ENCODE data around the gene HERC2.
"Not testable (repeated sequence)": the region's sequence is repeated elsewhere in the genome, so short reads cannot be mapped to it uniquely, and the experiment has no call there.

HERC2 gene

GRCh38 chr15:28196581-28196980, 125.4 kb downstream of the HERC2 start:
- not testable (repeated sequence) for H3K4me3 ChIP-seq (ENCODE audit: low read depth, low read length)

- TF ChIP-seq CTCF (IDR thresholded peaks at IDR 0.05; ENCODE audit: low read depth, low read length) = no peak
- no peak overlapping the region for H3K4me3 ChIP-seq (ENCODE audit: low read depth, low read length)
These were observed 129.2 kb downstream of the HERC2 start for GRCh38 chr15:28192772-28193171.

GRCh38 chr15:28191832-28192231, 130.1 kb downstream of the HERC2 start:
- no peak overlapping the region for H3K4me3 ChIP-seq (ENCODE audit: low read depth, low read length)
- TF ChIP-seq CTCF (IDR thresholded peaks at IDR 0.05; ENCODE audit: low read depth, low read length) = peak; percentile 24; the same call in 1 of the 2 replicates

GRCh38 chr15:28190391-28191174, 131.4 kb downstream of the HERC2 start:
- no peak overlapping the region for H3K4me3 ChIP-seq (ENCODE audit: low read depth, low read length)
- no peak for TF ChIP-seq CTCF (IDR thresholded peaks at IDR 0.05; ENCODE audit: low read depth, low read length)

GRCh38 chr15:28185148-28185895, 136.7 kb downstream of the HERC2 start:
- TF ChIP-seq CTCF (IDR thresholded peaks at IDR 0.05; ENCODE audit: low read depth, low read length) = no peak
- no peak overlapping the region for H3K4me3 ChIP-seq (ENCODE audit: low read depth, low read length)

- TF ChIP-seq CTCF (IDR thresholded peaks at IDR 0.05; ENCODE audit: low read depth, low read length) = no peak
- H3K4me3 ChIP-seq (ENCODE audit: low read depth, low read length) = no peak overlapping the region
These were observed 137.8 kb downstream of the HERC2 start for GRCh38 chr15:28184166-28184565.

- H3K4me3 ChIP-seq (ENCODE audit: low read depth, low read length) = no peak overlapping the region
- no peak for TF ChIP-seq CTCF (IDR thresholded peaks at IDR 0.05; ENCODE audit: low read depth, low read length)
These were observed 139.2 kb downstream of the HERC2 start for GRCh38 chr15:28182731-28183130.

Data from WI38 (cell line).